ENCODE data around the gene RASD2.

The RASD2 gene

GRCh38 chr22:35601743-35602615, 61.3 kb downstream of the RASD2 start:
- Histone ChIP-seq H3K4me3 (ENCODE audit: low read depth, low read length) (no peak overlapping the region), H3K27me3 (replicated peaks) (no peaks in the 10 kb centered on the region), H3K36me3 (replicated peaks) (no peaks in the 10 kb centered on the region), H3K27ac (no peak overlapping the region)
- DNase-seq = peak; percentile 74
- in situ Hi-C loops (cut with HindIII; ENCODE audit: low pct_ligation_motif_present, low sequenced_read_pairs) = no loop called here
- TF ChIP-seq, protein P1, sequence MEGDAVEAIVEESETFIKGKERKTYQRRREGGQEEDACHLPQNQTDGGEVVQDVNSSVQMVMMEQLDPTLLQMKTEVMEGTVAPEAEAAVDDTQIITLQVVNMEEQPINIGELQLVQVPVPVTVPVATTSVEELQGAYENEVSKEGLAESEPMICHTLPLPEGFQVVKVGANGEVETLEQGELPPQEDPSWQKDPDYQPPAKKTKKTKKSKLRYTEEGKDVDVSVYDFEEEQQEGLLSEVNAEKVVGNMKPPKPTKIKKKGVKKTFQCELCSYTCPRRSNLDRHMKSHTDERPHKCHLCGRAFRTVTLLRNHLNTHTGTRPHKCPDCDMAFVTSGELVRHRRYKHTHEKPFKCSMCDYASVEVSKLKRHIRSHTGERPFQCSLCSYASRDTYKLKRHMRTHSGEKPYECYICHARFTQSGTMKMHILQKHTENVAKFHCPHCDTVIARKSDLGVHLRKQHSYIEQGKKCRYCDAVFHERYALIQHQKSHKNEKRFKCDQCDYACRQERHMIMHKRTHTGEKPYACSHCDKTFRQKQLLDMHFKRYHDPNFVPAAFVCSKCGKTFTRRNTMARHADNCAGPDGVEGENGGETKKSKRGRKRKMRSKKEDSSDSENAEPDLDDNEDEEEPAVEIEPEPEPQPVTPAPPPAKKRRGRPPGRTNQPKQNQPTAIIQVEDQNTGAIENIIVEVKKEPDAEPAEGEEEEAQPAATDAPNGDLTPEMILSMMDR (IDR thresholded peaks at IDR 0.05; ENCODE audit: low read depth, low read length, missing control alignments) = no peak

Data from brain microvascular endothelial cell (primary cell).